Kidney (tissue), 19 donors: Measurements from ENCODE around the gene AGAP9. TPM values are rescaled to one million over a fixed set of nuclear protein-coding genes. Genes with fewer than 3 reads are reported as not detected.
"Not testable (repeated sequence)": the region's sequence is repeated elsewhere in the genome, so short reads cannot be mapped to it uniquely, and the experiment has no call there.

Experiments
- DNase-seq, 5 donors: peaks; one replicate each; pipeline ENCODE4 v3.0.0-alpha.2; 2013 to 2020
- FAIRE-seq: peaks from 2 replicates; lab custom pipeline; 2012; peaks lifted over from hg19 to GRCh38; lab: Jason Lieb, UNC
- H3K27ac ChIP-seq, 2 donors: one replicate each; pipeline ENCODE4 v1.7.0; 2013; ENCODE audit warnings: low read depth in 2 of 2, low read length in 2 of 2, inconsistent platforms in 1 of 2
- H3K27me3 ChIP-seq: one replicate; pipeline ENCODE4 v1.7.1; 2013; ENCODE audit warnings: low read length, inconsistent platforms; ENCODE audit not compliant: control insufficient read depth, insufficient read depth
- H3K36me3 ChIP-seq, 3 donors: one replicate each; pipeline versions ENCODE4 v1.7.0 to v1.7.1; 2013; ENCODE audit warnings: low read length in 3 of 3, control low read depth in 1 of 3, inconsistent platforms in 1 of 3; ENCODE audit not compliant: insufficient read depth in 3 of 3, control insufficient read depth in 2 of 3
- H3K4me1 ChIP-seq, 3 donors: one replicate each; pipeline versions ENCODE4 v1.7.0 to v1.7.1; 2013; ENCODE audit warnings: low read length in 3 of 3, inconsistent platforms in 1 of 3, low read depth in 1 of 3; ENCODE audit not compliant: control insufficient read depth in 2 of 3, insufficient read depth in 2 of 3
- H3K4me3 ChIP-seq, 3 donors: one replicate each; pipeline versions ENCODE4 v1.7.0 to v1.8.1; 2013; ENCODE audit warnings: low read length in 3 of 3, control low read depth in 1 of 3, inconsistent platforms in 1 of 3
- H3K9ac ChIP-seq, 3 donors: one replicate each; pipeline versions ENCODE4 v1.7.0 to v1.7.1; 2013; ENCODE audit warnings: low read length in 3 of 3, control low read depth in 1 of 3, inconsistent platforms in 1 of 3
- H3K9me3 ChIP-seq, 3 donors: one replicate each; pipeline versions ENCODE4 v1.7.0 to v1.7.1; 2013; ENCODE audit warnings: low read length in 3 of 3, control low read depth in 1 of 3, inconsistent platforms in 1 of 3; ENCODE audit not compliant: control insufficient read depth in 2 of 3, insufficient read depth in 1 of 3
- intact Hi-C: fragments of 100-400 bp; cut with DNase I; formaldehyde crosslinking; loops from one replicate; pipeline ENCODE4 v1.11.1; 2022
- long read RNA-seq, 10 donors: library from polyadenylated mRNA in 1 of 10; unstranded in 1 of 10; transcript quantifications; one replicate each; pipeline ENCODE4 v2.0.0 and lab custom pipeline, GENCODE V29; 2021 to 2026
- polyA plus RNA-seq: library from polyadenylated mRNA; stranded (reverse); fragments of 350-450 nt; fragmentation: Illumina TruSeq; extraction: RNeasy Lipid Tissue Mini Kit (QIAGEN cat#74804); gene quantifications from one replicate; pipeline ENCODE4 v1.2.3, GENCODE V29; 2014; ENCODE audit warnings: low read depth, low replicate concordance; ENCODE audit not compliant: insufficient read depth
- total RNA-seq: library from RNA; stranded (reverse); fragmentation: NEBNext Ultra II Directional; extraction: Animal tissue kit (Norgen Biotek cat#: 25700); gene quantifications from one replicate; pipeline ENCODE4 v1.2.1, GENCODE V29; 2021
- donor health status: control.
- donor health status: control.
- donor health status: DM: yes; HTN: yes; CAD: no.
- donor health status: Normal renal cell carcinoma (clear cell type).

Gene AGAP9
- total RNA-seq (10.3 TPM), polyA plus RNA-seq (9.1 TPM)
- long read RNA-seq, donor 1 = 0 reads
- long read RNA-seq, donor 2, partial matches to known transcripts = 0 of 1 reads
- long read RNA-seq, donor 2, other reads (novel, unspliced or antisense) = 0 of 1 reads
- long read RNA-seq, donor 3, partial matches to known transcripts = 0 of 3 reads
- long read RNA-seq, donor 3, other reads (novel, unspliced or antisense) = 0 of 3 reads
- long read RNA-seq, donor 4, transcript AGAP9-201 (8 exons, 2,387 nt) = major isoform, 5 of 5 reads
- long read RNA-seq, donor 4, partial matches to known transcripts = 0 of 5 reads
- long read RNA-seq, donor 4, other reads (novel, unspliced or antisense) = 0 of 5 reads
- long read RNA-seq, donor 5 = 0 reads
- long read RNA-seq, donor 6 = 0 reads
- long read RNA-seq, donor 7, partial matches to known transcripts = 1 of 6 reads
- long read RNA-seq, donor 7, other reads (novel, unspliced or antisense) = 4 of 6 reads
- long read RNA-seq, donor 8, partial matches to known transcripts = 0 of 1 reads
- long read RNA-seq, donor 8, other reads (novel, unspliced or antisense) = 0 of 1 reads
- long read RNA-seq, donor 9 = 0 reads
- long read RNA-seq, donor 10, partial matches to known transcripts = 0 of 1 reads
- long read RNA-seq, donor 10, other reads (novel, unspliced or antisense) = 0 of 1 reads

DNA sequence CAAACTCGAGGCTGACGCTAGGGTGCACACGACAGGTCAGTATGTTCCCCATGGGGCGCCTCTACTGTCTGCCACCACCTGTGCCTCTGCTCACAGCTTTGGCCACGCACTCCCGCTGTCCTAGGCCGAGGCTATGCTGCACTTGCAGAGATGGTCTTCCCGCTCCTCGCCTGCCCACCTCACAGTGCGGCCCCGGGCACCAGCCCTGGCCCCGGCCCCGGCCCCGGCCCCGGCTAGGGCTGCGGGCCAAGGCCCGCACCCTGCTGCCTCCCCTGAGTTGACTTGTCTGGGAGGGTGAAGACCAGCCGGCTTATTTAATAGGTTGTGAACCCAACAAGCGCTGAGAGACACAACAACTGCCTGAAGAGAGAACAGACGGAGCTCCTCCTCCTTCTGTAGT, at the start of gene AGAP9:
Gene AGAP9 (minus strand): TSS at position 164 of the 400 bp plus-strand sequence. CDS start 112 bp downstream, at position 52.
- H3K9ac ChIP-seq, DNase-seq, H3K27me3 ChIP-seq, H3K9me3 ChIP-seq, intact Hi-C loops, H3K36me3 ChIP-seq, H3K27ac ChIP-seq, FAIRE-seq, H3K4me1 ChIP-seq, H3K4me3 ChIP-seq: not testable (repeated sequence)

DNA sequence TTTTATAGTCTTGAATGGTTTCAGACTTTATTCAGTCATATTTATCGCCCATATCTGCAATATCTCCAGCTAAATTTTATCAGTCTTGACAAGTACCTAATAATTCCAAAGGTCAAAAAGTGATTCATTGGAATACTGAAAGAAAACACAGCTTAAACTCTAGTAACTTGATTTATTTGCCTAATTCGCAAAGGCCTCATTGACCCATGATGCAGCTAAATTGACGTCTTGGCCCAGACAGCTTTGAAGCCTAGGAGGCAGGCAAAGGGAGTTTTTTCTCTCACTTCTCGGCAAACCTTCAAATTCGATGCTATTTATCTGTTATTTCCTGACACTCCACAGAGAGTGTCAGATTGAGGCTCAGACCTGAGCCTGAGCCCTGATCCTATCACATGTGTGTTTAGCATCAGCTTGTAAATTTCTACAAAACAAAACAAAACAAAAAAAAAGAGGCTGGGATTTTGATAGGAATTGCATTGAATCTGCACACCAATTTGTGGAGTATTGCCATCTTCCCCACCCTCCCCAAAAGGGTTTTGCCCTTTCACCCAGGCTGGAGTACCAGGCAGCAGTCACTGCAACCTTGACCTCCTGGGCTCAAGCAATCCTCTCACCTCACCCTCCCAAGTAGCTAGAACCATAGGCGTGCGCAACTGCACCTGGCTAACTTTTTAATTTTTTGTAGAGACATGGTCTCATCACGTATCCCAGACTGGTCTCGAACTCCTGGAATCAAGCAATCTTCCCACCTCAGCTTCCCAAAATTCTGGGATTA, 47.9 kb upstream of the AGAP9 start:
- H3K9me3 ChIP-seq, intact Hi-C loops, H3K9ac ChIP-seq, H3K27ac ChIP-seq, H3K4me3 ChIP-seq, DNase-seq, H3K36me3 ChIP-seq, FAIRE-seq, H3K4me1 ChIP-seq, H3K27me3 ChIP-seq: not testable (repeated sequence)

DNA sequence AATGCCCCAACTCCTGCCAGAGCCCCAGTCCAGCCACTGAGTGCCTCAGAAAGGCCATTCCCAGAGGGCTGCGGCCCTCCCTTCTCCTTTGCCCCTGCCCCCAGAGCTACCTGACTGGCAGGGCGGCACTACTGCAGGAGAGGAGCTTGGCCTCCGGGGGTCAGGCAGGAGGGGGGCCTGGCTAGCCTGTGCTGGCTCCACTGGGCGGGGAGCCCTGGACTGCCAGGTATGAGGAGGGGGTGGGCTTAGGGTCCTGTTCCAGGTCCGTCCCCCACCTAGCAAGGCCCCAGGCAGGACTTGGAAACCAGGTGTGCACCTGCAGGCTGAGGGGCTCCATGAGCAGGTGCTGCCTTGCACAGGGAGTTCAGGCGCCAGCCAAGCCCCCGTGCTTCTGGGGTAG, 43.3 kb upstream of the AGAP9 start:
- H3K36me3 ChIP-seq, H3K27ac ChIP-seq, H3K4me3 ChIP-seq, H3K4me1 ChIP-seq, DNase-seq, FAIRE-seq, intact Hi-C loops, H3K27me3 ChIP-seq, H3K9ac ChIP-seq, H3K9me3 ChIP-seq: not testable (repeated sequence)

DNA sequence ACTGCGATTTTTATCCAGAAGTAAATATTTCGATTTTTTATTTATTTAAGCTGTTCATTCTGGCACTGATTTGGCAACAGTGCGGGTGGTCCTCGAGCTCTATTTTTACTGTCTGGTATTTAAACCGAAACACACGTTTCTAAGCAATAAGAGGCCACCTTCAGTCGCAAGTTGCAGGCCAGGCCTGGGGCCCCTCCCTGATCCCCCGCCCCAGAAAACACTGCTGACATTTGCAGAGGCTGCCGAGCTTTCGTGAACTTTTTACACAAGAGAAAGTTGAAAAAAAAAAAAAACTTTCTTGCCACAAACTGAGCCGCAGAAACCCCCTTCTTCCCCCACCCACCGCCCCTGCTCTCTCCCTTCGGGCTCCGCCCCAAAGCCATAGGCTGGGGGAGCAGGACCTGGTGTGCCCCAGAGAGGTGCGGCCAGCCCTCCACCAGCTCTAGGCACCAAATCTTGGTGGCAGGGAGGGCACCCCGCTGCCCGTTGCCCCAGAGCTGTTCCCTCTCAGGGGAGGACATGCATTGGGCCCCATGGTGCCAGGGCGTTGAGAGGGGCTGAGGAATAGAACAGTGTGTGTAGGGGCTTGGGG, 42.8 kb upstream of the AGAP9 start:
- intact Hi-C loops, H3K27ac ChIP-seq: not testable (repeated sequence)

DNA sequence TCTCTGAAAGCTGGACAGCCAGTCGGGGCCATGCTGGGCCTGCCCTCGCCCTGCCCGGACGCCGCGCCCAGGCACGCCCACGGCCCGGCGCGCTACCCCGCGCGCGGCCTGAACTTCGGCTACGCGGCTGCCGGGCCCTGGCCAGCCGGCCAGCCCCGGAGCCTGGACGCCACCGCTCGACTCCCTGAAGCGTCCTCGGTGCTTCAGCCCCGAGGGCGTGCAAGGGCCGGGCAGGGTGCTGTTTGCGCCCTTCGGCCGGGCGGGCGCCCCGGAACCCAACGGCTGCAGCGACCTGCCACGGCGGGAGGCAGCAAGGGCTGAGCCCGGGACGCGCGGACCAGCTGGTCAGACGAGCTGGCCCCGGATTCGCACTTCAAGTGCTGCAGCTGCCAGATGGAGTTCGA, 42.1 kb upstream of the AGAP9 start:
- H3K36me3 ChIP-seq, H3K9ac ChIP-seq, H3K27ac ChIP-seq, intact Hi-C loops, H3K9me3 ChIP-seq, H3K4me3 ChIP-seq, FAIRE-seq, H3K27me3 ChIP-seq, H3K4me1 ChIP-seq: not testable (repeated sequence)
- DNase-seq = peak in 1 of 5 donors; percentile 37

More for the DNA sequence above, 42.8 kb upstream of the AGAP9 start:
- not testable (repeated sequence) for H3K36me3 ChIP-seq, FAIRE-seq, H3K4me3 ChIP-seq, H3K4me1 ChIP-seq, H3K9ac ChIP-seq, DNase-seq, H3K27me3 ChIP-seq, H3K9me3 ChIP-seq

DNA sequence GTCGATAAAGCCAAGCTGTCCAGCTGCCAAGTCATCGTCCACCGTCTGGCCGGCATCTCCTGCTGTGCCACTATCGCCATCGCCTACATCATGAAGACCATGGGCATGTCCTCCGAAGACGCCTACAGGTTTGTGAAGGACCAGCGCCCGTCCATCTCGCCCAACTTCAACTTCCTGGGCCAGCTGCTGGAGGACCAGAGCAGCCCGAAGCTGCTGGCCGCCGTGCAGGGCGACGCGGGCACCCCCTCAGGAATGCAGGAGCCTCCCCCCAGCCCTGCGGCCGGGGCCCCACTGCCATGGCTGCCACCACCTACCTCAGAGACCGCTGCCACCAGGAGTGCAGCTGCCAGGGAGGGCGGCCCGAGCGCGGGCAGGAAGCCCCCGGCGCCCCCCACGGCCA, 41.5 kb upstream of the AGAP9 start:
- H3K4me3 ChIP-seq = not testable (repeated sequence)

DNA sequence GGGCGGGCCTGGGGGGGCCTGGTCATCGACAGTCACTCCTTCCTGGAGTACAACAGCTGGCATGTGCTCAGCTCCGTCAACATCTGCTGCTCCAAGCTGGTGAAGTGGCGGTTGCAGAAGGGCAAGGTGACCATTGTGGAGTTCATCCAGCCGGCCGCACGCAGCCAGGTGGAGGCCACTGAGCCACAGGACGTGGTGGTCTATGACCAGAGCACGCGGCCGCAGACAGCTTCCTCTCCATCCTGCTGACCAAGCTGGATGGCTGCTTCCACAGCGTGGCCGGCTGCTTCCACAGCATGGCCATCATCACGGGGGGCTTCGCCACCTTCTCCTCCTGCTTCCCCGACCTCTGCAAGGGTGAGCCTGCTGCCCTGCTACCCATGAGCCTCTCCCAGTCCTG, 40.9 kb upstream of the AGAP9 start:
- H3K9ac ChIP-seq, H3K36me3 ChIP-seq, FAIRE-seq, H3K27ac ChIP-seq, H3K4me1 ChIP-seq, H3K4me3 ChIP-seq, DNase-seq, intact Hi-C loops, H3K27me3 ChIP-seq, H3K9me3 ChIP-seq: not testable (repeated sequence)

More for the DNA sequence above, 41.5 kb upstream of the AGAP9 start:
- H3K9ac ChIP-seq, H3K27me3 ChIP-seq, H3K4me1 ChIP-seq, H3K27ac ChIP-seq, intact Hi-C loops, FAIRE-seq, H3K36me3 ChIP-seq, H3K9me3 ChIP-seq: not testable (repeated sequence)
- peak in 1 of 5 donors; percentile 27 for DNase-seq
